Fibroblast of the aortic adventitia (primary cell): ENCODE measurements around the gene CBFB. TPM values are rescaled to one million over a fixed set of nuclear protein-coding genes. Genes with fewer than 3 reads are reported as not detected.

Experiments used
- DNase-seq: peaks from one replicate; pipeline ENCODE4 v3.0.0-alpha.2; 2010; ENCODE audit warnings: low read depth
- H3K4me3 ChIP-seq: 2 replicates; pipeline ENCODE4 v1.5.1; 2011; ENCODE audit warnings: low read depth, mild to moderate bottlenecking, control low read depth, low read length, moderate library complexity
- CTCF ChIP-seq: IDR thresholded peaks from 2 replicates; pipeline ENCODE4 v1.5.1; 2011; ENCODE audit warnings: mild to moderate bottlenecking, low read length, control low read depth, inconsistent platforms; ENCODE audit not compliant: insufficient read depth
- total RNA-seq: library from RNA; depleted of rRNA; stranded (reverse); fragments of >200 nt; gene quantifications from 2 replicates; pipeline ENCODE4 v1.2.3, GENCODE V29; 2012; ENCODE audit warnings: low replicate concordance

Gene CBFB
- total RNA-seq, 1 donor, result 74.3 TPM

- no peak for TF ChIP-seq CTCF
- H3K4me3 ChIP-seq, result peak overlapping the region; percentile 67
- DNase-seq, result no peak
Observed at GRCh38 chr16:67108931-67109406, 80.0 kb downstream of the CBFB start.

- H3K4me3 ChIP-seq, result peak within 1 kb of the TSS; percentile 97
- peak; percentile 88 for DNase-seq
- TF ChIP-seq CTCF, result no peak
Observed at GRCh38 chr16:67109407-67110135, 80.6 kb downstream of the CBFB start, which contains the start of gene PHAF1. Gene PHAF1 (plus strand): TSS chr16:67109941. CDS start chr16:67110176, 235 bp downstream.

GRCh38 chr16:67111951-67112444 is 83.0 kb downstream of the CBFB start:
- DNase-seq, result no peak
- H3K4me3 ChIP-seq, result no peak overlapping the region
- no peak for TF ChIP-seq CTCF

GRCh38 chr16:67112591-67113399 is 83.8 kb downstream of the CBFB start:
- TF ChIP-seq CTCF, result no peak
- no peak overlapping the region for H3K4me3 ChIP-seq
- DNase-seq, result no peak

GRCh38 chr16:67114793-67115192 is 85.8 kb downstream of the CBFB start:
- TF ChIP-seq CTCF, result no peak
- DNase-seq, result no peak
- no peak overlapping the region for H3K4me3 ChIP-seq

- TF ChIP-seq CTCF, result no peak
- no peak overlapping the region for H3K4me3 ChIP-seq
Observed at GRCh38 chr16:67115639-67116038, 86.7 kb downstream of the CBFB start.

More at GRCh38 chr16:67115639-67116038, 86.7 kb downstream of the CBFB start:
- DNase-seq, result peak; percentile 75
